ENCODE data around the gene TNNI2.
"Not testable (repeated sequence)": the region's sequence is repeated elsewhere in the genome, so short reads cannot be mapped to it uniquely, and the experiment has no call there.

The TNNI2 gene

GRCh38 chr11:1872267-1872985 lies 33.6 kb downstream of the TNNI2 start:
- no peak for TF ChIP-seq CTCF (IDR thresholded peaks at IDR 0.05; ENCODE audit: low read depth, low read length)
- H3K4me3 ChIP-seq (ENCODE audit: low read depth, low read length), result no peak overlapping the region

GRCh38 chr11:1873048-1873812 lies 34.4 kb downstream of the TNNI2 start:
- no peak for TF ChIP-seq CTCF (IDR thresholded peaks at IDR 0.05; ENCODE audit: low read depth, low read length)
- no peak overlapping the region for H3K4me3 ChIP-seq (ENCODE audit: low read depth, low read length)

- H3K4me3 ChIP-seq (ENCODE audit: low read depth, low read length), result not testable (repeated sequence)
These were observed 35.0 kb downstream of the TNNI2 start for GRCh38 chr11:1873813-1874150.

- H3K4me3 ChIP-seq (ENCODE audit: low read depth, low read length), result not testable (repeated sequence)
These were observed 35.8 kb downstream of the TNNI2 start for GRCh38 chr11:1874441-1875092.

- no peak overlapping the region for H3K4me3 ChIP-seq (ENCODE audit: low read depth, low read length)
- TF ChIP-seq CTCF (IDR thresholded peaks at IDR 0.05; ENCODE audit: low read depth, low read length), result no peak
These were observed 36.5 kb downstream of the TNNI2 start for GRCh38 chr11:1875093-1875850.

- not testable (repeated sequence) for H3K4me3 ChIP-seq (ENCODE audit: low read depth, low read length)
These were observed 37.1 kb downstream of the TNNI2 start for GRCh38 chr11:1875851-1876301.

GRCh38 chr11:1876361-1877063 lies 37.7 kb downstream of the TNNI2 start:
- peak; percentile 46 for TF ChIP-seq CTCF (IDR thresholded peaks at IDR 0.05; ENCODE audit: low read depth, low read length)
- H3K4me3 ChIP-seq (ENCODE audit: low read depth, low read length), result no peak overlapping the region
